GM23248 (cell line): ENCODE results near the gene NEFH. TPM values are rescaled to one million over a fixed set of nuclear protein-coding genes. Genes with fewer than 3 reads are reported as not detected.

Experiments
- DNase-seq: peaks from one replicate; pipeline ENCODE4 v3.0.0-alpha.2; 2015
- H2AFZ ChIP-seq: fragments of 200-600 bp; sonication (generic); 2 replicates; pipeline ENCODE4 v1.6.1; 2016; ENCODE audit warnings: antibody characterized with exemption
- H3F3A ChIP-seq: fragments of 200-600 bp; sonication (generic); 2 replicates; pipeline ENCODE4 v1.6.1; 2016; ENCODE audit warnings: mild to moderate bottlenecking, antibody characterized with exemption, mixed run types; ENCODE audit not compliant: insufficient read depth
- H3K27ac ChIP-seq: fragments of 200-600 bp; sonication (generic); 2 replicates; pipeline ENCODE4 v1.5.1; 2016; ENCODE audit warnings: mild to moderate bottlenecking
- H3K27me3 ChIP-seq: fragments of 200-600 bp; sonication (generic); replicated peaks from 2 replicates; pipeline ENCODE4 v1.6.1; 2016; ENCODE audit warnings: mild to moderate bottlenecking; ENCODE audit not compliant: insufficient read depth
- H3K36me3 ChIP-seq: fragments of 200-600 bp; sonication (generic); 2 replicates; pipeline ENCODE4 v1.6.1; 2016; ENCODE audit warnings: low read depth, mild to moderate bottlenecking
- H3K4me1 ChIP-seq: fragments of 200-600 bp; sonication (generic); 2 replicates; pipeline ENCODE4 v1.6.1; 2016; ENCODE audit warnings: mild to moderate bottlenecking; ENCODE audit not compliant: insufficient read depth
- H3K4me2 ChIP-seq: fragments of 200-600 bp; sonication (generic); one replicate; pipeline ENCODE4 v1.6.1; 2016; ENCODE audit warnings: mild to moderate bottlenecking; ENCODE audit not compliant: unreplicated experiment
- H3K4me3 ChIP-seq: fragments of 200-600 bp; sonication (generic); 2 replicates; pipeline ENCODE4 v1.5.1; 2016; ENCODE audit warnings: mild to moderate bottlenecking
- H3K79me2 ChIP-seq: fragments of 200-600 bp; sonication (generic); 2 replicates; pipeline ENCODE4 v1.6.1; 2016; ENCODE audit warnings: mild to moderate bottlenecking; ENCODE audit not compliant: insufficient read depth
- H3K9ac ChIP-seq: fragments of 200-600 bp; sonication (generic); 2 replicates; pipeline ENCODE4 v1.6.1; 2016; ENCODE audit warnings: mild to moderate bottlenecking
- H3K9me2 ChIP-seq: fragments of 200-600 bp; sonication (generic); 2 replicates; pipeline ENCODE4 v1.6.1; 2016; ENCODE audit warnings: mixed run types, mild to moderate bottlenecking, moderate library complexity; ENCODE audit not compliant: insufficient read depth
- H3K9me3 ChIP-seq: fragments of 200-600 bp; sonication (generic); one replicate; pipeline ENCODE4 v1.6.1; 2017; ENCODE audit warnings: low read depth
- H4K20me1 ChIP-seq: fragments of 200-600 bp; sonication (generic); 2 replicates; pipeline ENCODE4 v1.6.0; 2016; ENCODE audit not compliant: insufficient read depth
- EZH2 ChIP-seq: fragments of 200-600 bp; sonication (generic); IDR thresholded peaks from 2 replicates; pipeline ENCODE4 v1.6.1; 2018; ENCODE audit warnings: antibody characterized with exemption, mild to moderate bottlenecking; ENCODE audit not compliant: insufficient read depth, poor library complexity, severe bottlenecking
- EZH2phosphoT487 ChIP-seq: fragments of 200-600 bp; sonication (generic); IDR thresholded peaks from 2 replicates; pipeline ENCODE4 v1.6.1; 2018; ENCODE audit warnings: antibody characterized with exemption, moderate library complexity, mild to moderate bottlenecking, low read depth; ENCODE audit not compliant: insufficient read depth
- WGBS, 2 experiments: methylation state at CpG; one replicate each; pipeline ENCODE4 v1.1.6; 2015 to 2017; ENCODE audit warnings: low lambda C conversion rate in 2 of 2, low coverage in 1 of 2; ENCODE audit errors: missing lambda C conversion rate in 2 of 2; 5-methylcytosine and 5-hydroxymethylcytosine counted together
- in situ Hi-C: fragments of 300-500 bp; cut with MboI; formaldehyde crosslinking; loops from 2 replicates; pipeline ENCODE4 v1.15.0; 2020
- polyA plus RNA-seq: library from polyadenylated mRNA; unstranded; fragments of >200 nt; fragmentation: Nextera tagmentation; extraction: Ambion mirVana; gene quantifications from 2 replicates; pipeline ENCODE4 v1.2.1, GENCODE V29; 2016
- total RNA-seq: library from RNA; depleted of rRNA; stranded (reverse); fragments of >200 nt; shearing (Covaris generic); gene quantifications from 2 replicates; pipeline ENCODE4 v1.2.3, GENCODE V29; 2014

Gene NEFH
- total and polyA plus RNA-seq, 2 experiments from 2014 or later, result 0.65 to 2.5 TPM

DNA sequence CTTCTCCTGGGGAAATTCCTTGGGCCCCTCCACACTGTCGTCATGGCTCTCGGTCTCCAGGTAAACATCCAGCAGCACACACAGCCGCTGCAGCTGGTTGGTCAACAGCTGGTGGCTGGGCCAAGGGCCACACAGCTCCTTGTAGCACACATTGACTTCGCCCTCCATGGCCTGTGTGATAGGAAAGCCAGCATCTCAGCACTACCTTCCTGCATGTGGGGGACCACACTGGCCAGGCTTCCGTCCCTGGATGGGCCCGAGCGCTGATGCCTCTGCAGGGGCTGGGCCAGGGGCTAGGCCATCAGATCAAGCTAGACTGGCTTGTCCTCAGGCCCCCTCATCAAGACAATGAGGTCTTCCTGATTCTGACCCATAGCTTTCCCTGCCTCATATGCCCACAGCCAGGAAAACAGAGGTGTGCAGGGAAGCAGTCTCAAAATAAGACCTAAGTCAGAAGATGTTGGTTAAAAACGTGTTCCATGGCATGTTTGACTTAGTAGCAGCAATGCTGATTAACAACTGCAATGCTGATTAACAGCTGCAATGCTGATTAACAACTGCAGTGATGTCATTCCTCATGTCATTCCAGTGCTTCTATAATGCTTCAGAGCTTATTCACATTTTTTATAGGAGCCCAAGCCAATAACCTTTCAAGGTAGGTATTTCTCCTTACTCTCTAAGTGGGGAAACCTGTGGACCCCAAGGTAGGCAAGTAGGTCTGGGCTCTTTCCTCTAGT is 31.3 kb downstream of the NEFH start:
- no peaks in the 10 kb centered on the region for H3K79me2 ChIP-seq
- no peaks in the 10 kb centered on the region for H3F3A ChIP-seq
- H3K4me2 ChIP-seq, result no peak overlapping the region
- H3K36me3 ChIP-seq, result peaks cover 34% of the 10 kb centered on the region; the same call in 1 of the 2 replicates
- no peaks in the 10 kb centered on the region for H3K9me3 ChIP-seq
- WGBS, 2 experiments, result 92 to 93% methylated on average over 8 of the region's 8 CpGs
- no peak for DNase-seq
- no peaks in the 10 kb centered on the region for H3K27me3 ChIP-seq
- in situ Hi-C loops, result loop anchor here (10.0 kb wide), 1 partner anchor 116 kb away; no protein-coding TSS in a partner anchor
- H3K27ac ChIP-seq, result no peak overlapping the region
- no peaks in the 10 kb centered on the region for H4K20me1 ChIP-seq
- no peak overlapping the region for H2AFZ ChIP-seq
- no peak overlapping the region for H3K9ac ChIP-seq
- no peak overlapping the region for H3K4me3 ChIP-seq
- H3K4me1 ChIP-seq, result no peaks in the 10 kb centered on the region
- no peaks in the 10 kb centered on the region for H3K9me2 ChIP-seq
- TF ChIP-seq EZH2 (no peak), EZH2phosphoT487 (no peak)

DNA sequence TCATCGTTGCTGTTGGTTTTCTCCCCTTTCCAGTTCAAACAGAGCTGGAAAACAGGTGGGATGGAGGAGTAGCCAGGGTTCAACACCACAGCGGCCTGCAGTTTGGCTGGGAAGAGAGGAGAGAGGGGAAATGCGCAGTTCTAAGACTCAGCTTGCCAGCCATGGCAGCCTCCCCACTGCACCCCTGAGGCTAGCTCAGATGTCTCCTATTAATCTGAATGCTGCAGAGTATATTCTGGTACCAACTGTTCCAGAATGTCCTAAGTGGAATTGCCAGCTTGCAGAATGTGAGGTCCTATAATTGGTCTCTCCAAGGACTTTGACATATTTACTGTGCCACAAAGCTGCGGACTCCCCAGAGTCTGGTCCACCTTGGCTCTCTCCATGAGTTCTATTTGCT is 32.0 kb downstream of the NEFH start:
- H3F3A ChIP-seq, result no peaks in the 10 kb centered on the region
- no peak for DNase-seq
- TF ChIP-seq EZH2 (no peak), EZH2phosphoT487 (no peak)
- no peak overlapping the region for H3K4me2 ChIP-seq
- H3K27ac ChIP-seq, result no peak overlapping the region
- H3K9ac ChIP-seq, result no peak overlapping the region
- no peaks in the 10 kb centered on the region for H3K79me2 ChIP-seq
- no peaks in the 10 kb centered on the region for H3K9me3 ChIP-seq
- no peaks in the 10 kb centered on the region for H3K9me2 ChIP-seq
- H3K4me3 ChIP-seq, result no peak overlapping the region
- in situ Hi-C loops, result loop anchor here (10.0 kb wide), 1 partner anchor 117 kb away; no protein-coding TSS in a partner anchor
- WGBS, 2 experiments, result 97 to 99% methylated on average over 4 of the region's 4 CpGs
- no peaks in the 10 kb centered on the region for H4K20me1 ChIP-seq
- H3K36me3 ChIP-seq, result peaks cover 39% of the 10 kb centered on the region; the same call in 1 of the 2 replicates
- no peak overlapping the region for H2AFZ ChIP-seq
- no peaks in the 10 kb centered on the region for H3K27me3 ChIP-seq
- no peaks in the 10 kb centered on the region for H3K4me1 ChIP-seq

DNA sequence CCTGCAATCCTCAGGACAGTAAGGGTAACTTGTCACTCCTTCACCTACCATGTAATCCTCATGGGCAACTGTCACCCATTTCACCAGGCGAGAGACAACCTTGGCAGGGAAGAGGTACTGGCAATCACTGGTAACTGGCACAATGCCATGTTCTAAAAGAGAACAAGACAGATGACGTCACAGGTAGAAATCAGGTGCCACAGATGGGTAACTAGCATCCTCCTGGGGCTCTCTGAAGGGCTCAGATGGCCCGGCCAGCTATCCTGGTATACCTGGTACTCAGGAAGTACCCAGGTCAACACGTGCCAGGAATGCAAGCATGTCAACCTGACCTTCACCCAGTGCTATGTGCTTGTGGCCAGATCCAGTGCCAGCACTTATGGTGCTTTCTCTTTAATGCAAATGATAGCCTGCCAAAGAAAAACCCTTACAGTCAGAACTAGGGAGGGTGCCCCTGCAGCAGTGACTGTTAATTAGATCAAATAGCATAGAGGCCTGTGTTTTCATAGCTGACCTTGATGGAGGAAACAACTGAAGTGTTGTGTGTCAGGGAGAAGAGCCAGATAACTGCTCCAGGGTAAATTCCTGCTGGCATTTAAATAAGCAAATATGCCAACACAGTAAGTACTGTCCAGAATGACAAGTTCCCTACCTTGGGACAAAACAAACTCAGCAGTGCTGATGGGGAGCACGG is 37.3 kb downstream of the NEFH start:
- Histone ChIP-seq H3K36me3 (peaks cover 47% of the 10 kb centered on the region), H3K27ac (no peak overlapping the region), H4K20me1 (no peaks in the 10 kb centered on the region), H3K4me2 (no peak overlapping the region), H3K4me1 (0 out of 2 replicates have a peak, but pooled peaks cover 5% of the 10 kb centered on the region), H3K27me3 (no peaks in the 10 kb centered on the region), H3K79me2 (no peaks in the 10 kb centered on the region), H3K9me3 (no peaks in the 10 kb centered on the region), H2AFZ (no peak overlapping the region), H3K9ac (no peak overlapping the region), H3F3A (peaks cover 10% of the 10 kb centered on the region; the same call in 1 of the 2 replicates), H3K9me2 (no peaks in the 10 kb centered on the region), H3K4me3 (no peak overlapping the region)
- peak; percentile 4 for DNase-seq
- in situ Hi-C loops, result loop anchor here (10.0 kb wide), 1 partner anchor 123 kb away; no protein-coding TSS in a partner anchor
- TF ChIP-seq EZH2, result no peak
- no peak for TF ChIP-seq EZH2phosphoT487
- 55 to 58% methylated on average over 5 of the region's 5 CpGs for WGBS, 2 experiments

DNA sequence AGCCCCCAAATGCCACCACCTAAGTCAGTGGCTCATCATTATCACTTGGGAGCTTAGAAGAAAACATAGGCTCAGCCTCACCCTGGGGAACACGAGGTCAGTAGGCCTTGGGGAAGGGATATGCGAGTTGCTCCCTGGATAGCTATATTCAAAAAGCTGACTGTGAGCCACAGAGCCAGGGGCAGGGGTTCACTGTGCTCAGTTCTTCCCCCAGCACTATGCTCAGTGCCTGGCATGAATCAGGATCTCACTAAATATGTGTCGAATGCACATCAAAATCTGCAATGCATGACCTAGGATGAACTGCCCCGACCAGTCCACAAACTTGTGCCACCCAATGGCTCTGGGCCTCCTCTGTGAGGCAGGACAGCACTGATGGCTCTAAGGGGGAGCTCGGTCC is 38.4 kb downstream of the NEFH start:
- Histone ChIP-seq H3K36me3 (peaks cover 51% of the 10 kb centered on the region), H3K4me2 (no peak overlapping the region), H3K4me1 (0 out of 2 replicates have a peak, but pooled peaks cover 5% of the 10 kb centered on the region), H4K20me1 (no peaks in the 10 kb centered on the region), H3K9me3 (no peaks in the 10 kb centered on the region), H3K27ac (no peak overlapping the region), H3K9ac (no peak overlapping the region), H3K4me3 (no peak overlapping the region), H2AFZ (no peak overlapping the region), H3K9me2 (no peaks in the 10 kb centered on the region), H3K79me2 (no peaks in the 10 kb centered on the region), H3F3A (peaks cover 12% of the 10 kb centered on the region; the same call in 1 of the 2 replicates), H3K27me3 (no peaks in the 10 kb centered on the region)
- no peak for DNase-seq
- in situ Hi-C loops, result loop anchor here (10.0 kb wide), 1 partner anchor 124 kb away; no protein-coding TSS in a partner anchor
- 94 to 98% methylated on average over 5 of the region's 5 CpGs for WGBS, 2 experiments
- TF ChIP-seq EZH2phosphoT487, result no peak
- TF ChIP-seq EZH2, result no peak
